DOHH2 (cell line): ENCODE measurements around the gene SUPT5H.

Experiments used
- H3F3A ChIP-seq: fragments of 200-600 bp; sonication (generic), shearing (Covaris generic); 2 replicates; pipeline ENCODE4 v1.6.0; 2016; ENCODE audit warnings: antibody characterized with exemption, mild to moderate bottlenecking; ENCODE audit not compliant: control insufficient read depth, insufficient read depth
- H3K27ac ChIP-seq: fragments of 200-600 bp; sonication (generic); 2 replicates; pipeline ENCODE4 v1.5.1; 2014; ENCODE audit warnings: low read depth, mild to moderate bottlenecking, low read length, moderate library complexity
- H3K27me3 ChIP-seq: fragments of 200-600 bp; sonication (generic); 2 replicates; pipeline ENCODE4 v1.6.1; 2014; ENCODE audit warnings: mild to moderate bottlenecking, low read length, mixed read lengths; ENCODE audit not compliant: control insufficient read depth
- H3K36me3 ChIP-seq: fragments of 200-600 bp; sonication (generic); 2 replicates; pipeline ENCODE4 v1.6.1; 2014; ENCODE audit warnings: mild to moderate bottlenecking, low read length, moderate library complexity, mixed read lengths; ENCODE audit not compliant: control insufficient read depth
- H3K4me1 ChIP-seq: fragments of 200-600 bp; sonication (generic); 2 replicates; pipeline ENCODE4 v1.6.1; 2014; ENCODE audit warnings: mild to moderate bottlenecking, low read length, mixed read lengths; ENCODE audit not compliant: control insufficient read depth
- H3K4me2 ChIP-seq: fragments of 200-600 bp; sonication (generic); 2 replicates; pipeline ENCODE4 v1.6.0; 2014; ENCODE audit warnings: mild to moderate bottlenecking, low read length, moderate library complexity
- H3K4me3 ChIP-seq: fragments of 200-600 bp; sonication (generic); 2 replicates; pipeline ENCODE4 v1.5.1; 2014; ENCODE audit warnings: mild to moderate bottlenecking, low read length, mixed read lengths
- H3K79me2 ChIP-seq: fragments of 200-600 bp; sonication (generic); 2 replicates; pipeline ENCODE4 v1.6.1; 2014; ENCODE audit warnings: mild to moderate bottlenecking, low read length, mixed read lengths; ENCODE audit not compliant: control insufficient read depth
- H3K9me2 ChIP-seq: fragments of 200-600 bp; sonication (generic); replicated peaks from 2 replicates; pipeline ENCODE4 v1.6.1; 2014; ENCODE audit warnings: mild to moderate bottlenecking, low read length, mixed read lengths; ENCODE audit not compliant: control insufficient read depth
- H3K9me3 ChIP-seq: fragments of 200-600 bp; sonication (generic); 2 replicates; pipeline ENCODE4 v1.6.1; 2014; ENCODE audit warnings: antibody characterized with exemption, low read length, mixed read lengths; ENCODE audit not compliant: control insufficient read depth, insufficient read depth
- H4K20me1 ChIP-seq: fragments of 200-600 bp; sonication (generic); 2 replicates; pipeline ENCODE4 v1.6.0; 2014; ENCODE audit warnings: low read depth, mild to moderate bottlenecking, antibody characterized with exemption, low read length, moderate library complexity; ENCODE audit not compliant: control insufficient read depth, insufficient read depth
- EZH2phosphoT487 ChIP-seq: fragments of 200-600 bp; sonication (generic); IDR thresholded peaks from 2 replicates; pipeline ENCODE4 v1.6.1; 2017; ENCODE audit warnings: borderline replicate concordance, mild to moderate bottlenecking, antibody characterized with exemption, low read length, moderate library complexity, mixed read lengths
- TF ChIP-seq, protein P1 (sequence below): fragments of 200-600 bp; sonication (generic); IDR thresholded peaks from one replicate; pipeline ENCODE4 v1.5.1; 2014; ENCODE audit warnings: antibody characterized with exemption, mild to moderate bottlenecking, low read depth, low read length; ENCODE audit not compliant: poor library complexity, severe bottlenecking

Gene SUPT5H

DNA sequence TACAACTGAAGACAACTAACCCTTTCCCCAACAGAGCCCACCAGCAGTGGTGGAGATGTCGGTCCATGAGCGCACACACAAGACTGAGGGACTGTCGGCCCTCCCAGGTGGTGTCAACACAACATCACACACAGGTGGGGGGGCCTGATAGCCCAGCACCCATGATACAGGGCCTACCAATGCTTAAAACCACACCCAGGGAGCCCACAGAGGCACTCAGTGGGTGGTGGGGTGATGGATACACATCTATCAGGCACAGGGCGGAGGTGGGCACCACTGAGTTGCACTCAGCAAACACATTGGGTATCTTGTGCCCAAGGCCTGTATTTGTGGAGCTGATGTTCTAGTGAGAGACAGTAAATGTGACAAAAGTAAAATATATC, 45.7 kb upstream of the SUPT5H start:
- no peaks in the 10 kb centered on the region for H3K27me3 ChIP-seq
- H3K27ac ChIP-seq: peak overlapping the region; percentile 97
- no peaks in the 10 kb centered on the region for H3K9me2 ChIP-seq
- no peaks in the 10 kb centered on the region for H4K20me1 ChIP-seq
- peaks cover 14% of the 10 kb centered on the region; the same call in 1 of the 2 replicates for H3K36me3 ChIP-seq
- peaks cover 74% of the 10 kb centered on the region for H3K4me1 ChIP-seq
- 0 out of 2 replicates have a peak overlapping the region, but pooled peaks have one; percentile 27 for H3K4me2 ChIP-seq
- H3K4me3 ChIP-seq: no peak overlapping the region
- TF ChIP-seq, protein P1, sequence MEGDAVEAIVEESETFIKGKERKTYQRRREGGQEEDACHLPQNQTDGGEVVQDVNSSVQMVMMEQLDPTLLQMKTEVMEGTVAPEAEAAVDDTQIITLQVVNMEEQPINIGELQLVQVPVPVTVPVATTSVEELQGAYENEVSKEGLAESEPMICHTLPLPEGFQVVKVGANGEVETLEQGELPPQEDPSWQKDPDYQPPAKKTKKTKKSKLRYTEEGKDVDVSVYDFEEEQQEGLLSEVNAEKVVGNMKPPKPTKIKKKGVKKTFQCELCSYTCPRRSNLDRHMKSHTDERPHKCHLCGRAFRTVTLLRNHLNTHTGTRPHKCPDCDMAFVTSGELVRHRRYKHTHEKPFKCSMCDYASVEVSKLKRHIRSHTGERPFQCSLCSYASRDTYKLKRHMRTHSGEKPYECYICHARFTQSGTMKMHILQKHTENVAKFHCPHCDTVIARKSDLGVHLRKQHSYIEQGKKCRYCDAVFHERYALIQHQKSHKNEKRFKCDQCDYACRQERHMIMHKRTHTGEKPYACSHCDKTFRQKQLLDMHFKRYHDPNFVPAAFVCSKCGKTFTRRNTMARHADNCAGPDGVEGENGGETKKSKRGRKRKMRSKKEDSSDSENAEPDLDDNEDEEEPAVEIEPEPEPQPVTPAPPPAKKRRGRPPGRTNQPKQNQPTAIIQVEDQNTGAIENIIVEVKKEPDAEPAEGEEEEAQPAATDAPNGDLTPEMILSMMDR: no peak
- no peak for TF ChIP-seq EZH2phosphoT487
- H3F3A ChIP-seq: peaks cover 26% of the 10 kb centered on the region
- no peaks in the 10 kb centered on the region for H3K9me3 ChIP-seq
- H3K79me2 ChIP-seq: peaks cover 15% of the 10 kb centered on the region; the same call in 1 of the 2 replicates

- Histone ChIP-seq H3K4me3 (no peak overlapping the region), H3F3A (peaks cover 30% of the 10 kb centered on the region), H3K4me2 (peak overlapping the region; percentile 27; the same call in 1 of the 2 replicates)
These were observed 45.3 kb upstream of the SUPT5H start for GRCh38 chr19:39400061-39400460.

DNA sequence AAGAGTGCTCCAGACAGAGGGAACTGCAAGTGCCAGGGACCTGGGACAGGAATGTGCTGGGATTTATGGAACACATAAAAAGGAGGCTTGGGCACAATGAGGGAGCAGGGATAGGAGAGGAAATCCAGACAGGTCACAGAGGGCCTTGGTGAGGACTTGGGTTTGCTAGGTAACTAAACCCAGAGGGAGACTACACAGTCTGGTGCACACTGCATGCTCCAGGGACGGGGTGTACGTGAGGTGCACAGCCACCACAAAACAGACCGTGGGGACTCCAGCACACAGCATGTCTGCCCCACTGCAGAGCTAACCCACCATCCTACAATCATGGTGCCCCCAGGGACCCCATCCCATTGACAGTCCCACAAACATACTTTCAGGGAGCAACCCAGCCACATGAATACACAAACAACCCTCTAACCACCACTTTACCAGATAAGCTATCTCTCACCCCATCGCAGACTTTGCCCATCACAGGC, 44.3 kb upstream of the SUPT5H start:
- Histone ChIP-seq H3K4me2 (peak overlapping the region; percentile 97), H3K9me3 (no peaks in the 10 kb centered on the region), H3K4me1 (peaks cover 88% of the 10 kb centered on the region), H3F3A (peaks cover 39% of the 10 kb centered on the region), H4K20me1 (no peaks in the 10 kb centered on the region), H3K27ac (peak overlapping the region; percentile 97), H3K9me2 (no peaks in the 10 kb centered on the region), H3K36me3 (peaks cover 14% of the 10 kb centered on the region; the same call in 1 of the 2 replicates), H3K4me3 (peak overlapping the region; percentile 99), H3K27me3 (no peaks in the 10 kb centered on the region), H3K79me2 (peaks cover 20% of the 10 kb centered on the region)
- TF ChIP-seq EZH2phosphoT487: no peak
- TF ChIP-seq, protein P1: no peak

More at GRCh38 chr19:39400061-39400460, 45.3 kb upstream of the SUPT5H start:
- peak overlapping the region; percentile 97 for H3K27ac ChIP-seq
- TF ChIP-seq, protein P1: no peak
- TF ChIP-seq EZH2phosphoT487: no peak
- H3K9me2 ChIP-seq: no peaks in the 10 kb centered on the region
- H3K4me1 ChIP-seq: peaks cover 78% of the 10 kb centered on the region
- peaks cover 14% of the 10 kb centered on the region; the same call in 1 of the 2 replicates for H3K36me3 ChIP-seq
- H3K9me3 ChIP-seq: no peaks in the 10 kb centered on the region
- no peaks in the 10 kb centered on the region for H4K20me1 ChIP-seq
- peaks cover 15% of the 10 kb centered on the region for H3K79me2 ChIP-seq
- no peaks in the 10 kb centered on the region for H3K27me3 ChIP-seq
